Gastrocnemius medialis (tissue), 4 donors: ENCODE measurements around the gene USP53.

Experiments used
- POLR2A ChIP-seq, 2 donors: fragments of 450-650 bp; IDR thresholded peaks; one replicate each; pipeline ENCODE4 v1.6.1; 2017; ENCODE audit warnings: antibody characterized with exemption in 2 of 2, mild to moderate bottlenecking in 2 of 2, moderate library complexity in 2 of 2
- TF ChIP-seq, protein P1 (sequence below), 5 experiments: fragments of 450-650 bp in 3 of 5; fragments of 200-600 bp in 2 of 5; sonication (generic) in 2 of 5; IDR thresholded peaks in 4 of 5; conservative IDR thresholded peaks in 1 of 5; 1 replicate in 4 of 5; 2 replicates in 1 of 5; pipeline ENCODE4 v1.5.1; 2016 to 2019; ENCODE audit warnings: antibody characterized with exemption in 5 of 5, mild to moderate bottlenecking in 3 of 5, moderate library complexity in 3 of 5

DNA sequence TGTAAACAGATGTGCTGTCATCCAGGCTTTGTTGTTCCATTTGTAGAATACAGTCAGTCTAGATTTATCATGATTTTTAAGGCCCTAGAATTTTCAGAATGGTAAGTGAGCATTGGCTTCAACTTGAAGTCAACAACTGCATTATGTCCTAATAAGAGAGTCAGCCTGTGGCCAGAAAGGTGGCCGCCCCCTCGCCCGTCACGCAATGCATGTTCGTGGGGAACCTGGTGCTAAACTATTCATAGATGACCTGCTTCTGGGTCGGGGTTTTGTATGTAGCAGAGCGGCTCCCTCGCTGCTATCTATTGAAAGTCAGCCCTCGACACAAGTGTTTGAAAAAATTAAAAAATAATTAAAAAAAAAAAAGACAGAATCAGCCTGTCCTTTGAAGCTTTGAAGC, 24.7 kb downstream of the USP53 start:
- TF ChIP-seq POLR2A (IDR thresholded peaks at IDR 0.05) = no peak
- TF ChIP-seq, protein P1, sequence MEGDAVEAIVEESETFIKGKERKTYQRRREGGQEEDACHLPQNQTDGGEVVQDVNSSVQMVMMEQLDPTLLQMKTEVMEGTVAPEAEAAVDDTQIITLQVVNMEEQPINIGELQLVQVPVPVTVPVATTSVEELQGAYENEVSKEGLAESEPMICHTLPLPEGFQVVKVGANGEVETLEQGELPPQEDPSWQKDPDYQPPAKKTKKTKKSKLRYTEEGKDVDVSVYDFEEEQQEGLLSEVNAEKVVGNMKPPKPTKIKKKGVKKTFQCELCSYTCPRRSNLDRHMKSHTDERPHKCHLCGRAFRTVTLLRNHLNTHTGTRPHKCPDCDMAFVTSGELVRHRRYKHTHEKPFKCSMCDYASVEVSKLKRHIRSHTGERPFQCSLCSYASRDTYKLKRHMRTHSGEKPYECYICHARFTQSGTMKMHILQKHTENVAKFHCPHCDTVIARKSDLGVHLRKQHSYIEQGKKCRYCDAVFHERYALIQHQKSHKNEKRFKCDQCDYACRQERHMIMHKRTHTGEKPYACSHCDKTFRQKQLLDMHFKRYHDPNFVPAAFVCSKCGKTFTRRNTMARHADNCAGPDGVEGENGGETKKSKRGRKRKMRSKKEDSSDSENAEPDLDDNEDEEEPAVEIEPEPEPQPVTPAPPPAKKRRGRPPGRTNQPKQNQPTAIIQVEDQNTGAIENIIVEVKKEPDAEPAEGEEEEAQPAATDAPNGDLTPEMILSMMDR (IDR thresholded peaks at IDR 0.05 in 4 of 5, conservative IDR thresholded peaks at IDR 0.05 in 1 of 5) = no peak
